ENCODE results near the gene SH3BP2. TPM values are rescaled to one million over a fixed set of nuclear protein-coding genes. Genes with fewer than 3 reads are reported as not detected.

The SH3BP2 gene
- total RNA-seq, 4 donors from 2014 or later = 29.6 to 43.5 (median 36.7) TPM

- Histone ChIP-seq H3K27ac (no peak overlapping the region), H3K4me1 (peaks cover 13 to 19% of the 10 kb centered on the region in 2 donors), H3K9me3 (no peaks in the 10 kb centered on the region), H3K4me3 (replicated peaks in 1 of 3) (no peak overlapping the region), H3K27me3 (no peaks in the 10 kb centered on the region), H3K36me3 (peaks cover 13 to 19% of the 10 kb centered on the region in 2 donors)
- WGBS, 2 donors = 86 to 90% methylated on average over 4 to 5 of the region's 5 CpGs
- intact Hi-C loops (cut with DNase I) = no loop called here
- no peak for TF ChIP-seq POLR2A (IDR thresholded peaks at IDR 0.05)
- TF ChIP-seq, protein P1, sequence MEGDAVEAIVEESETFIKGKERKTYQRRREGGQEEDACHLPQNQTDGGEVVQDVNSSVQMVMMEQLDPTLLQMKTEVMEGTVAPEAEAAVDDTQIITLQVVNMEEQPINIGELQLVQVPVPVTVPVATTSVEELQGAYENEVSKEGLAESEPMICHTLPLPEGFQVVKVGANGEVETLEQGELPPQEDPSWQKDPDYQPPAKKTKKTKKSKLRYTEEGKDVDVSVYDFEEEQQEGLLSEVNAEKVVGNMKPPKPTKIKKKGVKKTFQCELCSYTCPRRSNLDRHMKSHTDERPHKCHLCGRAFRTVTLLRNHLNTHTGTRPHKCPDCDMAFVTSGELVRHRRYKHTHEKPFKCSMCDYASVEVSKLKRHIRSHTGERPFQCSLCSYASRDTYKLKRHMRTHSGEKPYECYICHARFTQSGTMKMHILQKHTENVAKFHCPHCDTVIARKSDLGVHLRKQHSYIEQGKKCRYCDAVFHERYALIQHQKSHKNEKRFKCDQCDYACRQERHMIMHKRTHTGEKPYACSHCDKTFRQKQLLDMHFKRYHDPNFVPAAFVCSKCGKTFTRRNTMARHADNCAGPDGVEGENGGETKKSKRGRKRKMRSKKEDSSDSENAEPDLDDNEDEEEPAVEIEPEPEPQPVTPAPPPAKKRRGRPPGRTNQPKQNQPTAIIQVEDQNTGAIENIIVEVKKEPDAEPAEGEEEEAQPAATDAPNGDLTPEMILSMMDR (IDR thresholded peaks at IDR 0.05) = no peak
- no peak for DNase-seq
Observed at GRCh38 chr4:2819244-2820215, 26.6 kb downstream of the SH3BP2 start.

DNA sequence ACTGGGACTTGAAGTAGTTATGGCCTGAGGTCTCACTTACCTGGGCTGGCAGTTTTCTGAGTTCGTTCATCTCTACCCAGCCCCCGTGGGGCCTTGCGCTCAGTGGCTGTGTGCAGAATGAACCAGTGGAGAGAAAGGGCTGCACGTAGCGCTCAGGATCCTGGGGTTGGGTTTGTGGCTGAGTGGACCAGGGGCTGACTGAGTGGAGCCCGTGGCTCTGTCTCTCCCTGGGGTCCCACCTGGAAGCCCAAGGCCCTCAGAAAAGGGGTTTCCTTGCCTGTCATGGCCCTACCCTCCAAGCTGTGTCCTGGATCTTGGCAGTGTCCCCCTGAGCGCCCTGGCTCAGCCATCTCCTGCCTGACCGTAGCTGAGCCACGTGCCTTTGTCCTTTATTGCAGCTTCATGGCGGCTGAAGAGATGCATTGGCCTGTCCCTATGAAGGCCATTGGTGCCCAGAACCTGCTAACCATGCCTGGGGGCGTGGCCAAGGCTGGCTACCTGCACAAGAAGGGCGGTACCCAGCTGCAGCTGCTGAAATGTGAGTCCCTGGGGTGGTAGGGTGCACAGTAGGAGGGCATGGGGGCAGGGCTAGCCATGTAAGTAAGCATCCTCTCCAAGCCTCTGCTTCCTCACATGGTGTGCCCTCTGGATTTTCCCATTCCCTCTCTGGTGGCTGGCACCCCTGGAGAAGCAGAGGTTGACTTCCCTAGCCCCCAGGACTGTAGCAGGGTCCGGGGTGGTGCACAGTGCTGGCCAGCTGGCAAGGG is 27.5 kb downstream of the SH3BP2 start:
- Histone ChIP-seq H3K36me3 (peaks cover 22 to 26% of the 10 kb centered on the region in 2 donors), H3K27ac (no peak overlapping the region), H3K4me3 (replicated peaks in 1 of 3) (no peak overlapping the region), H3K4me1 (peaks cover 13 to 19% of the 10 kb centered on the region in 2 donors), H3K9me3 (no peaks in the 10 kb centered on the region), H3K27me3 (no peaks in the 10 kb centered on the region)
- no peak for DNase-seq
- TF ChIP-seq, protein P1 (IDR thresholded peaks at IDR 0.05) = no peak
- intact Hi-C loops (cut with DNase I) = no loop called here
- 91% methylated on average over 7 to 11 of the region's 13 CpGs for WGBS, 2 donors

DNA sequence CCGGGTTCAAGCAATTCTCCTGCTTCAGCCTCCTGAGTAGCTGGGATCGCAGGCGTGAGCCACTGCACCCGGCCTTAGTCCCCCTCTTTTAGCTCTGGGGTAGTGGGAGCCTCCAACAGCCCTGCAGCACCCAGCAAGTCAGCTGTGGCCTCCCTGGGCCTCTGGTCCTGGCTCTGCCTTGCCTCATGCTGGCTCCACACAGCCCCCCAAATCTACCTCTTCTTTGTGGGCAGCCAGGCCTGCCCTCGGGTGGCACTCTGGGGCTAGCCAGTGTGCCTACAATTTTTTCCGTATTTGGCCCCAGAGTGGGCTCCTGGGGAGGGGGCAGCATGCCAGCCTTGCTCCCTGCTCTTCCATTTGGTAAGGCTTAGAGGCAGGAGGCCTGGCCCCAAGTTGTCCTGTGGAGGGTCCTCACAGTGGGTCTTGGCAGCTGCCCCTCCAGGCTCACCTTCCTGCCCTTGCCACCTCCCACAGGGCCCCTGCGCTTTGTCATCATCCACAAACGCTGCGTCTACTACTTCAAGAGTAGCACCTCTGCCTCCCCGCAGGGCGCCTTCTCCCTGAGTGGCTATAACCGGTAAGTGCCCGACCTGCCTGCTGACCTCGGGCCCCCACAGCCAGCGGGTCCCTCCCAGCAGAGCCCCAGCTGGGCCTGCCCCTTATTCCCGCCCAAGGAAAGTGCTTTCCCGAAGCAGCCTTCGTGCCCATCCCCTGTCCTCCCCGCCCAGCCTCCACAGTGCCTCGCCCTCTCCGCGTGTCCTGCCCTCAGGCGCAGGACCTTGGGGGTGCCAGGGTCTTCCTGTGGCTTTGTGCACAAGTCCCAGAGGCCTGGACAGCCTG is 29.8 kb downstream of the SH3BP2 start:
- WGBS, 2 donors = 94 to 96% methylated on average over 23 of the region's 23 CpGs
- intact Hi-C loops (cut with DNase I) = no loop called here
- Histone ChIP-seq H3K9me3 (no peaks in the 10 kb centered on the region), H3K4me1 (peaks cover 8 to 9% of the 10 kb centered on the region in 2 donors), H3K4me3 (replicated peaks in 1 of 3) (no peak overlapping the region), H3K27me3 (no peaks in the 10 kb centered on the region), H3K27ac (no peak overlapping the region), H3K36me3 (peaks cover 32 to 37% of the 10 kb centered on the region in 2 donors)
- DNase-seq = no peak
- TF ChIP-seq POLR2A (IDR thresholded peaks at IDR 0.05) = no peak
- TF ChIP-seq, protein P1 (IDR thresholded peaks at IDR 0.05) = no peak

DNA sequence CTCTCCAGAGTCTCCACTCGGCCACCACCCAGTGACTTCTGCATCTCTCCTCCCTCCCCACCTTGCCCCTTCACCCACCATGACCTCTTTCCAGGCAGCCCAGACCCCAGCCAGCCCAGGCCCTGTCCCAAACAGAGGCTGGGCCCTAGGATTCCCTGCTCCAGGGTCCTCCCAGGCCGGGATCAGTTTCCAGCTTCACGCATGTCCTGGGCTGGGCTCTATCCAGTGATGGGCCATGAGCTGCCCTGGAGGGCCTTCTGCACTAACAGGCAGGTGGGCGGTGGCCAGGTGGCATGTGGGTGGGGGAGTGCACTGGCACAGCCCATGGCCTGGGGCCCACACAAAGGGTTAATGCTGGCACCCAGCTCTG is 30.4 kb downstream of the SH3BP2 start:
- DNase-seq = no peak
- intact Hi-C loops (cut with DNase I) = no loop called here
- H3K36me3 ChIP-seq = peaks cover 35 to 41% of the 10 kb centered on the region in 2 donors
- no peak overlapping the region for H3K4me3 ChIP-seq (replicated peaks in 1 of 3)
- peaks cover 6 to 7% of the 10 kb centered on the region in 2 donors for H3K4me1 ChIP-seq
- no peaks in the 10 kb centered on the region for H3K9me3 ChIP-seq
- H3K27me3 ChIP-seq = no peaks in the 10 kb centered on the region
- WGBS, 2 donors = 93 to 96% methylated on average over 3 of the region's 4 CpGs
- TF ChIP-seq, protein P1 (IDR thresholded peaks at IDR 0.05) = no peak
- no peak for TF ChIP-seq POLR2A (IDR thresholded peaks at IDR 0.05)
- H3K27ac ChIP-seq = no peak overlapping the region
